Amniotic stem cell (primary cell): ENCODE data around the gene MTHFD1L.

ENCODE experiments used
- DNase-seq: peaks from one replicate; lab custom pipeline; 2025; lab: John Stamatoyannopoulos, UW

Gene MTHFD1L

DNA sequence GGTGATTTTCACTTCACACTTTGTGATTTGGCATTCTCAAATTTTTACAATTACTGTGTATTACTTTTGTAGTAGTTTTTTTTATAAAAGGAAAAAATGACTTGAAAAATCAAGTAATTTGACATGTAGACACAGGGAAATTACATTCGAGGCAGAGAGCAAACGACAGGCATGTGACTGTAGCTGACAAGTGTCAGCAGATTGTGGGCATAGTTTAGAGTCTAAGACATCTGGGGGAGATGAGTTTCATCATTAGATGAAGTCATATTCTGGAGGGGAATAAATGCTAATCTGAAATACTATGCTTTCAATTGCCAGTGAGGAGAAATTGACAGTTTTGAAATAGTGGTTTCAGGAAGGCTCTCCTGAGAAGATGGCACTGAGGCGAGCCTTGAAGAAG, 126.0 kb downstream of the MTHFD1L start:
- DNase-seq: no peak

DNA sequence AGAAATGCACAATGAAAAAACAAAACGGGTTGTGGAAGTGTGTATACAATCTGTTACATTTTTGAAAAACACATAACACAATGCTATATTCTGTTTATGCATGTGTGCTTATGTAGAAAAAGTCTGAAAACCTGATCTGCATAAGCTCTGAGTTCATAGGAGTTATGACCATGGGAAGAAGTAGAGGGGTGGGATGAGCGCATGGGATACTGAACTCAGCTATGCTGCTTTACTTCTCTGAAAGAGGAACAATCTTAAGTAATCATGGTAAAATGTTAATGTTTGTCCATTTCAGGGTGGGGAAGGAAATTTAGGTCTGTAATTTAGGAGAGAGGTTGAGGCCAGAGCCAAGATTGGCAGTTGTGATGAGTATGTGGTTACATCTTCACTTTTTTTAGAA, 126.8 kb downstream of the MTHFD1L start:
- DNase-seq: no peak

DNA sequence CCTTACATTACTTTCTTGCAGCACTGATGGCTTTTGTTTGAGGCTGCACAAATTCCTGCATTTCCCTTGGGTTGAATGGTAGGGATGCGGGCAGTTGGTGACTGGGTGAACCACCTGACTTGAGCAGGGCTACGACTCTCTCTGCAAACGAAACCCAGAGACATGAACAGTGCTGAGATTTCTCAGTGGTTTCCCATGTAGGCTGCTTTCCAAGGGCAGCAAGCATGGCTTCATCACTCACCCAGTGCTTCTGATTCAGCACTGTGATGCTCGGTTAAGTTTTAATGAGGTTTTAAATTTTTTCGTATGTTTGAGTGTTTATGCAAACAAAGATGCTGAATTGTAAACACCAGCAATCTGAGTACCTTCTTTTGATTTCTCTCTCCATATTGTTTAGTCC, 127.2 kb downstream of the MTHFD1L start:
- DNase-seq: no peak

DNA sequence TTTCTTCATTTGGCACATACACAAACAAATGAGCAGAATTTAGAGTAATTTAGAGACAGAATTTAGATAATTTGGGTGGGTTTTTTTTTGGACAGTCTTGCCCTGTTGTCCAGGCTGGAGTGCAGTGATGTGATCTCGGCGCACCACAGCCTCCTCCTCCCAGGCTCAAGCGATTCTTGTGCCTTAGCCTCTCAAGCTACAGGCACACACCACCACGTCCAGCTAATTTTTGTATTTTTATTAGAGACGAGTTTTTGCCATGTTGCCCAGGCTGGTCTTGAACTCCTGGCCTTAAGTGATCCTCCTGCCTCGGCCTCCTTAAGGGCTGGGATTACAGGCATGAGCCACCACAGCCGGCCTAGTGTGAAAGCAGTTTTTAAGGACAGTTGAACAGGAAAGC, 127.8 kb downstream of the MTHFD1L start:
- no peak for DNase-seq

DNA sequence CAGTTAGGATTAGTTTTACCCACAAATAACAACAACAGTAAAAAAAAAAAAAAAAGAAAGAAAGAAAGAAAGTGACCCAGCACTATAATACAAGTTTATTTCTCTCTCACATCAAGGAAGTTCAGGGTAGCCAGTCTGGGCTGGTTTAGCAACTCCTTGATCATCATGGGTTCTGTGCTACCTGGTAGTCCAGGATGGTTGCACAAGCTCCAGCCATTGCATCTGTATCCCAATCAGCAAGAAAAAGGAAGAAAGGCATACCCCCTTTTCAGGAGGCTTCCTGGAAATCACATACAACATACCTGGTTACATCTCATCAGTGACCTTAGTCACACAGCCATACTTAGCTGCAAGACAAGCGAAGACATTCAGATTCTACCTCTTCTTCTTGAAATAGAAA, 128.5 kb downstream of the MTHFD1L start:
- no peak for DNase-seq

DNA sequence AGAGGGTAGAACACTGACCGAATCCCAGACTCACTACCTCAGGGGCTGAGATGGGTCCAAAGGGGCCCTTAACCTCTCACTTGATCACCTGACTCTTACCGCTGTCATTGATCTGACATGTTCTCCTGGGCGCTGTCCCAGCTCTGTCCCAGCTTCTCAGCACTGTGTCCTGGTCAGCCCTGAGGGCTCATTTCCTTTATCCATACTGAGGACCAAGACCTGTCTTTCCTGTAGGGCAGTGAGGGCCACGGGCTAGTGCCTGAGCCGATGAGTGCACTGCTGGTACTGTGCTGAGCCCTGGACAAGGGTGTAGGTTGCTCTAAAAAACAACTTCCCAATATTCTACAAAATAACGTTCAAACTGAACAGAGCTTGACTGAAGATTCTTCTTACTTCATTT, 131.5 kb downstream of the MTHFD1L start:
- no peak for DNase-seq

DNA sequence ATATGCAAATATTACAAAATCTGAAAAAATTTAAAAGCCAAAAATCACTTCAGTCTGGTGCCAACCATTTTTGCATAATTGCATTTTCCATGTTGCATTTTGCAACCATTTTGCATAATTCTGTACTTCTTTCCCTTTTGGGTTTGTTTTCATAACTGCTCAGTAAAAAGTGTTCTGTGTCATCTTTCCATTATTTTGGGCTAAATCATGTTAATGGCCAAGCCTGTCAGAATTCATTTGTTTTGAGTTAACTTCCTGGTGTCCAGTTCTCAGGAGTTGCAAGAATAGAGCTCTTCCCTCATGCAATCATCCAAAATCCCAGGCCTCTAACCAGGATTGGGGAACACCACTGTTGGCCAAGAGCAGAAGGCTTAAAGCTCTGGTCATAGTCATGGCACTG, 133.6 kb downstream of the MTHFD1L start:
- DNase-seq: no peak

DNA sequence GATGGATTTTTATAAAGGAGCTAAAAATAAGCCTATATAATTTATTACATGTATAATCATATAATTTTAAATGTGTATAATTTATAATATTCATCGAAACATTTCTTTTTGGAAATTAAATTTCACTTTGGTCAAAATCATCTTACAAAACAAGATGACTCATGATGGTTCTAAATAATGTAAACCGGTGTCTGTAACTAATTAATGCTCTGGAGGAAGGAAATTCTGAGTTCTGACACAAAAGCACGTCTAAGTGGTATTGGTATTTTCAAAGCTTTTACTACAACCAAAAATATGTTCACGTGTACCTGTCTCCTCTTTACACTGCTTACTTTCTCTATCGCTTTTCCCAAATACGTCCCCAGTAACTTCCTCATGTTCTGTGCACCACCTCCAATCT, 134.1 kb downstream of the MTHFD1L start:
- DNase-seq: no peak

DNA sequence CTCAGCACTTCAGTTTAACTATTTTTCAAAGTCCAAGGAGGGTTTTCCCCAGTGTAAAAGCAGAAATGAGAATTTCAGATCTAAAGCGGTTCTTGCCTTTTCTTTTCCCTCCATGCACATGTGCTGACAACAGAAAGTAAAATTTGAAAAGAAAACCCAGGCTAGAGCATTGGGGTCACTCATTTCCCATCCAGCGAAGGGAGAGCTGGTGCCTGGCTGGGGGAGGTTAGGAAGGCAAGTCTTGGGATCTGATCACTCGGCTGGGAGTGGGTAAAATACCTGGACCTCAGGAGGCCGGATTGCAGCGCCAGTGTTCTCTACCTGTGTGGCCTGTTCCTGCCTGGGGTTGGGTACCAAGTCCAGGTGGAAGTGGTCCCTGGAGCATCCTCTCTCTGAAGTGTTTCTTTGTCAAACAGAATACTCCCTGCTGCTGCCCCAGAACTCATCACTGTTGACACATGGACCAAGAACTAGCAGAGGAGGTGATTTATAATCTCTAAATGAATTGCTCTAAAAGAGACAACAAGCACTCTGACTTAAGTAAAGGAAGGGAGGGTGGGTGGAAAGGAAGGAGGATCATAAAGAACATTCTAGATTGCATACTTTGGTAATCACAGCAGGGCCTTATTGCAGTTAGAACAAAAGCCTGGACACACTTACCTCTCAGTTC, 136.0 kb downstream of the MTHFD1L start:
- no peak for DNase-seq

DNA sequence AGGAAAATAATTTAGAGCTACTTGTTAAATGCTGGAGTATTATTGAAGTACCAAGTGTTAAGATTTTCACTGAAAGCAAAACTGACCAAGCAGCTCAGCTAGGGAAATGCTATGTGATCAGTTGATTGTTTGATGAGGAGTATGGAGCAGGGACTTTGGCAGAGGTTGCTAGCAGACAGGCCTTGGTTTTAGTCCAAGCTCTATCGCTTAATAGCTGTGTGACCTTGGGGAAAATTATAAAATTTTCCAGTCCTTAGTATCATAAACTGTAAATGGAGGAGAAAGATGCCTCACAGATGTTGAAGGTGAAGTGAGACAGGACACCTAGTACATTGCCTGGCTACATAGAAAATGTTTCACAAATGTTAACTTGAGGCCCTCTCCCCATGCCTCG, 136.6 kb downstream of the MTHFD1L start:
- no peak for DNase-seq

DNA sequence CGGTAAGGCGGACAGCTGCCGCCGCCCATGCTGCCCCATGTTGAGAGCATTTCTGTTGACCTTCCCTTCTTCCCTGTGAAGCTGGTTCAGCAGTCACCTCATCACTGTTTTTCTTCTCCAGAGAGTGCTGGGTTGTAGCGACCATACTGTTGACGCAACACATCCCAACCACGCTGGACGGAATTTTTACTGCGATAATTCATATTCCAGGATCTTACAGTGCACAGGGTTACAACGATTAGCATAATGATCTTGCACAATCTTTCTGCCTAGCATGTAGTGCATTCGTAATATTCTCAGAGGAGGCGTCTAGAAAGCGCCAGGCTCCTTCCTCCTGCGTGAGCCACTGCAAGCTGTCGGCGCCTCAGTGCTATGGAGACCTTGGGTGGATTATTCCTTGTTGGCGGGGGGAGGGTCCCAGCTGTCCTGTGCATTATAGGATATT, 137.0 kb downstream of the MTHFD1L start:
- no peak for DNase-seq

DNA sequence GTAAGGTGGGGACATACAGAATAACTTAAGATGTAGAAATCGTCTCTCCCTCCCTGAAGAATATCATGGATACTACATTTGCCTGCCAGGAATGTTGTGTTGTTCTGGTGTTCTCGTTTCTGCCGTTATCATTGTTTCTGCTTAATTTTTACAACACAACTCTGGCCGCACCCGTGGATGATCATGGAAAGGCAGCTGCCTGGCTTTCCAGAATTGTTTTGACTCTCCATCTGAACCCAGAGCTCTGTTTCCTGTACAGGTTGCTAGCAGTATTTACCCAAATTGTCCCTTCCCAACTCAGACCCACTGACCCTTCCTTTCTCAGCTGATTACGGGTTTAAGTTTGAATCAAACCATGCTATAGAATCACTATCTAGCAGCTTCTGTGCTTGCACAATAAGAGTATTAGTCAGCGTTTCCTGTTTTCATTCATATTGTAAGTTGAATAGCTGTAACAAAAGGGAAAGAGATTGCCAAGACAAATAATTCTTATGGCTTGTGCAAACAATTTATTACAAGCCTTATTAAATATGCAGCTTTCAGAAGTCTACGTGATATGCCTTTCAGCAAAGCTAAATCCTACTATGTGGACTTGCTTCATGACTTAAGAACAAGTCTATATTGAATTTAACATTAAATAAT, 139.0 kb downstream of the MTHFD1L start:
- DNase-seq: peak; percentile 81

DNA sequence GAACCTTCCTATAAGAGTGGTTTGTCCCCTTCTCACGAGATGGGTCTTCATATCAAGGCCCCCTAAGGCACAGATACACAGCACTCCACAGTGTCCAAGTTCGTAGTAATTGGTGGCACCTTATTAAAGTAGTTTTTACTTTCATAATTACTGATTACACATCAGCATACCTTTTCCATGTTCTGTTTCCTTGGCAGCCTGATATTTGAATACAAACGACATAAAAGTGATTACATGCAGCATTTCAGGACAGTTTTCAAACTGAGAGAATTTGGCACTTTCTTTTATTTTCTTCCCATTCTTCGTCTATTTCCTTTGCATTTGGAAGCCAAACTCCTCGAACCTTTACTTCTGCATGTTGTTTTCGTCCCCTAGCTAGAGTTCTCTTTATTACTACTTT, 139.7 kb downstream of the MTHFD1L start:
- no peak for DNase-seq

DNA sequence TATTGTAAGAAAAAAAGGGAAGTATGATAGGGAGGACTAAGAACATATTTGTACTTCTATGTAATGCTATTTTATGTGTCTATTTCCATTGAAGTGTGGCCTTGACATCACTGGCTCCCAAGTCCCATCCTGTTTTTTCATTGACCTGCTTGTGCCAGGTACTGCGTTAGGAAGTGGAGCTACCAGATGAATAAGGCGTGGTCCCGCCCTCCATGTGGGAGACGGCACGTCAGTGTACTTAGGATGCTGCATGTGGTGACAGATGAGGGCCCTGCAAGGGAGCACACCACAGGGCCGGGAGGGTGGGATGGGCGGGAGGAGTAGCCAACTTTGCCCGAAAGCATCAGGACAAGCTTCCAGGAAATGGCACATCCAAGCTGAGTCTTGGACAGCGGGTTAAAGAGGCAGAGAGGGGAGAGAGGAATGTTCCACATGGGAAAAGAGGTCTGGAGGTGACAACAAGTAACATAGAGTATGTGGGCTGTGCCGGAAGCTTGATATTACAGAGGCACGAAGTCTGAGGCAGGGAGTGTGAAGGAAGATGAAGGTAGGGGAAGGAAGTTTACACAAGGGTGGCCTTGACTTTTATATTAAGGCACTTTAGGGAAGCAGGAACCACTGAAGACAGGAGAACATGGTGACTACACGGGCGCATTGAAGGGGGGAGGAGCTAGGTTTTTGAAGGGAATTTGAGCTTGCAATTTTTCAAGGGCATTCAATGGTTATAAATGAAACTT, 140.6 kb downstream of the MTHFD1L start:
- DNase-seq: no peak

DNA sequence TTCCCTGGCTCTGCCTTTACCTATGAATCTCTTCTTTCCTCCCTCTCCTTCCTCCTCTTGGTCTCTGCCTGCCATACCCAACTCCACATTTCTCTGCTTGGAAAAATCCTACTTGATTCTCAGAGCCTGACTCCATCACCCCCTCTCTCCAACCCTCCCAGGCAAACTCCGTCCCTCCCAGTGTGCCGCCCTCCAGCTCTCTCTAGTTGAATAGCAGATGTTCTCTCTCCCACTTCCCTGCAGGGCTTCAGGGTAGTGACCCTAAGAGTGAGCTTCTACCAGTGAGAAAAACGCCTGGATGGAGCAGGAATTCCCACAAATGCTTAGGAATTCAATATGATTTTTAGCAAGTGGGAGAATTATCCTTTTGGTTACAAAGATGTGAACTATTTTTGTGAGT, 141.6 kb downstream of the MTHFD1L start:
- DNase-seq: no peak

DNA sequence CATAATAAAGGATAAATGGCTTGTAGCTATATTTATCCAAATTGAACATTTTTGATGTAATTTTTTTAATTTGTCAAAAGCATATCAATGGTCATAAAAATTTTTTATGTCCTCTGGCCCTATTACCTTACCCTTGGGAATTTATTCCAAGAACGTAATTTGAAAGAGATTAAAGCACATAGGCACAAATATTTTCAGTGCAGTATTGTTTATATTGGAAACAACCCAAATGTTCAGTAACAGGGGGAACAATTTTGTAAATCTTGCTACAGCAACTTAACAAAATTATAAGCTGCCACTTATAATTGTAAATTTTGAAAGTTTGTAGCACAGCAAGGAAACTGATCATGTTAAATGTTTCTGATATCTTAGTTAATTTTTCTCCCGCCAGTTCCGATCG, 142.4 kb downstream of the MTHFD1L start:
- no peak for DNase-seq

DNA sequence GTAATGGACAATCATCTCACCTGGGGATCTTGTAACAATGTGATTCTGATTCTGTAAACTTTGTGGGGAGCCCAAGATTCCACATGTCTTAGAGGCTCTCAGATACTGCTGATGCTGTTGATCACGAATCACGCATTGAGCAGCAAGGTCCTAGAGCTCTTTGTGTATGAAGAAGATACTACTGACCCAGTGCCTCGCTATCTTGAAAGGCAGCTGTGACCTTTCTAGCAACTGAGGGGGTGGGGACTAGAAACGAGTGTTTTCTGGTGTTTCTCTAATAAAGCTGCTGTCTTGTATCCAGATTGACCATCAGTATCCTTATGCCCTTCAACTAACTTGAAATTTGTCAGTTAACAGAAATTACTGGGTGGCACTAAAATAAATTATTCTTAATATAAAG, 142.9 kb downstream of the MTHFD1L start:
- no peak for DNase-seq

DNA sequence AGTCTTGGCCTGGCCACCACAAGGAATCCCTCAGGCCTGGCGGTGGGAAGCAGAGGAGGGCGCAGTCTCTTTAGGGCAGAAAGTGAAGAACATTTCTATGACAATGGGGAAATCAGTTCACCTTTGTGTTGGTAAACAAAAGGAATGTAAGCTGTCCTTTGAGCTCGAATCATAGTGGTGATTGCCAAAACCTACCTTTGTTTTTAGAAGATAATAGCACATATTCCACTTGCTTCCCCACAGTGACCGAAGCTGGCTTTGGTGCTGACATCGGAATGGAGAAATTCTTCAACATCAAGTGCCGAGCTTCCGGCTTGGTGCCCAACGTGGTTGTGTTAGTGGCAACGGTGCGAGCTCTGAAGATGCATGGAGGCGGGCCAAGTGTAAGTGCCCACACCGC, 144.1 kb downstream of the MTHFD1L start:
- no peak for DNase-seq

DNA sequence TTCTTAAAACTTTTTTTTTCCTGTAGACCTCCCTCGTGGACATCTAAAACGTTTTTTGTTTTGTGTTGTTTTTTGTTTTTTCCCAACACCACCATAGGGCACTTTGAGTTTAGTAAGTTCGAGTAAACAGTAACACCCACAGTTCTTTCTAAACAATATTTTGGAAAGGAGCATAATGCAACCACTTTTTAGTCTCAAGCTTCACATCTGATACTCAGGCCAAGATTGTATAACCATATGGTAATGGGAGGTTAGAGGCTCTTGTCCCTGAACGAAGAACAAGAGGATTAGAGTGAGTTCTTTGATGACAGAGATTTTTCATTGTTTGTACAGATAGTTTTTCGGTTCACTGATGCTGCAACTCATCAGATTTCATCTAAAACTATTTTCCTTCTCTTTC, 144.6 kb downstream of the MTHFD1L start:
- no peak for DNase-seq

DNA sequence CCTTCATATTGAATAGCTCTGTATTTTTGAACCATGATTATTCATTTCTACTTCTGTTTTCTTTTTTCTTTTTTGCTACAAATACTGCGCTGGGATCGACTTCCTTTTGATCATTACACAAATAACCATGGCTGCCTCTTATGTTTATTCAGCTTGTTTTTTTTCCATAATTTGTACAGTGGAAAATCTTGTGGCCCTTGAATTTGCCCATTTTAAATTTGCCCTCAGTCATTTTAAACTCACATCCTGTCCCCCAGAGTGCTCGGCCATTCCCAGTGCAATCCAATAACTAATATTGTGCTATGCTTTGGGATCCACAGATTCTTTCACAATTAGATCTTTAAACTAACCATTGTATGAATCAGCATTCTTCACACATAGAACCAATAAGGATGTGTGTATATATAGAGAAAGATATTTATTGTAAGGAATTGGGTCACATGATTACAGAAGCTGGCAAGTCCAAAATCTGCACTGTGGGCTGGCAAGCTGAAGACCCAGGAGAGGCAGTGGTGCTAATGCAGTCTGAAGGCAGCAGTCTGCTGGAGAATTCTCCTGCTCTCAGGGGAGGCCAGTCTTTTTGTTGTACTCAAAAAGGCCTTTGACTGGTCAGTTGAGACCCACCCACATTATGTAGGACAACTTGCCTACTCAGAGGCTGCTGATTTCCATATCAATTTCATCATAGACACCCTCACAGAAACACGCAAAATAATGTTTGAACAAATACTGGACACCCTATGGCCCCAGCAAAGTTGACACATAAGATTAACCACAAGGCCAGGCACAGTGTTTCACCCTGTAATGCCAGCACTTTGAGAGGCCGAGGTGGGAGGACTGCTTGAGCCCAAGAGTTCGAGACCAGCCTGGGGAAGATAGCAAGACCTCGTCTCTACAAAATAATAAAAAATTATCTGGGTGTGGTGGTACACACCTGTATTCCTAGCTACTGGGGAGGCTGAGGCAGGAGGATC, 147.1 kb downstream of the MTHFD1L start:
- no peak for DNase-seq

DNA sequence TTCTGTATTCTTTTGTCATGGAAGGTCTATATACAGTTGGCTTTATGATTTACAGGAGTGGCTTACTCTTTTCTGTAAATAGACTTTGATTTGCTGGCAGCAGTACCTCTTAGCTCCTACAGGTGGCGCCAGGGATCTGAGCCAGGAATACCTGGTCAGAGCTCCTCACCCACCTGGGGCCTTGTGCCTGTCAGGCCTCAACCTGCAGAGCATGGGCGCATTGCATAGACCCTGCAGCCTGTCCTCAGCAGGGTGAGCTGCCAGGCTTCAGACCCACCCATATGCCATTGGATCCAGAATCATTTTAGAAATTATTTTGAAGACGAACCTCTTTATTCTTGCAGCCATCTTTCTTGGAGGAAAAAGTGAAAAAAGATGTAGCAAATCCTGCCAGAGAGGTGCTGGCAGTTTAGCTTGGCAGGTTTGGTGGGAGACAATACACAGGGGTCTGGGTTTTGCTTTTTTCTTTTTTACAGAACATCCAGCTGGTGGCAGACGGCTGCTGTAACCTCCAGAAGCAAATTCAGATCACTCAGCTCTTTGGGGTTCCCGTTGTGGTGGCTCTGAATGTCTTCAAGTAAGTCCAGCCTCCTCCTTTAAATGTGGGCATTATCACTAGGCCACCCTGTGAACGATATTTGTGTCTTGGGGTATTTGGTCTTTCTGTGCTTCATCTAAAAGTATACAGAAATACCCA, 149.1 kb downstream of the MTHFD1L start:
- DNase-seq: no peak
